GM19025 (cell line): Measurements from ENCODE around the gene GART.
A peak's percentile ranks its signal among the peaks of the same experiment; 100 is the strongest.

Experiments
- ATAC-seq: cut with Tn5 transposase; IDR thresholded peaks from one replicate; pipeline ENCODE4 v1.9.1; 2021; ENCODE audit warnings: mild to moderate bottlenecking, low read depth, moderate library complexity; ENCODE audit not compliant: unreplicated experiment

The GART gene

GRCh38 chr21:33554236-33554981 lies 12.5 kb upstream of the GART start:
- ATAC-seq, result no peak

- ATAC-seq, result no peak
Observed at GRCh38 chr21:33552999-33553598, 11.2 kb upstream of the GART start.

- no peak for ATAC-seq
Observed at GRCh38 chr21:33552093-33552998, 10.4 kb upstream of the GART start.

- ATAC-seq, result no peak
Observed at GRCh38 chr21:33551664-33552063, 9.7 kb upstream of the GART start.

- no peak for ATAC-seq
Observed at GRCh38 chr21:33550772-33551660, 9.1 kb upstream of the GART start.

- no peak for ATAC-seq
Observed at GRCh38 chr21:33549848-33550771, 8.2 kb upstream of the GART start.

- no peak for ATAC-seq
Observed at GRCh38 chr21:33546086-33546485, 4.2 kb upstream of the GART start.

- no peak for ATAC-seq
Observed at GRCh38 chr21:33544451-33545195, 2.7 kb upstream of the GART start.

GRCh38 chr21:33543505-33544129 lies 1.7 kb upstream of the GART start:
- no peak for ATAC-seq

- peak; percentile 95 for ATAC-seq
Observed at GRCh38 chr21:33542640-33543504, 955 bp upstream of the GART start, which contains the start of gene SON. Gene SON, plus strand, starts transcription at chr21:33543038. Its CDS starts 55 bp downstream, at chr21:33543093.

GRCh38 chr21:33541105-33541711 lies 709 bp downstream of the GART start:
- no peak for ATAC-seq

GRCh38 chr21:33540711-33541104 lies 1.2 kb downstream of the GART start:
- ATAC-seq, result no peak

- ATAC-seq, result no peak
Observed at GRCh38 chr21:33539616-33540015, 2.3 kb downstream of the GART start.

- ATAC-seq, result no peak
Observed at GRCh38 chr21:33537212-33537611, 4.7 kb downstream of the GART start.

GRCh38 chr21:33531007-33531406 lies 10.9 kb downstream of the GART start:
- no peak for ATAC-seq

GRCh38 chr21:33522953-33523349 lies 19.0 kb downstream of the GART start:
- no peak for ATAC-seq
